Erythroblast (primary cell): Measurements from ENCODE around the gene FILIP1.

Experiments
- GATA1 ChIP-seq: IDR thresholded peaks from 2 replicates; pipeline ENCODE4 v1.6.1; 2011; ENCODE audit warnings: low read depth, mild to moderate bottlenecking, control low read depth, low read length, moderate library complexity
- POLR2A ChIP-seq: IDR thresholded peaks from 2 replicates; pipeline ENCODE4 v1.6.1; 2011; ENCODE audit warnings: mild to moderate bottlenecking, low read length

GRCh38 chr6:75446241-75446880, 47.2 kb downstream of the FILIP1 start:
- TF ChIP-seq POLR2A (no peak), GATA1 (no peak)
